Hair follicular keratinocyte (primary cell): ENCODE measurements around the gene SLC38A7. TPM values are rescaled to one million over a fixed set of nuclear protein-coding genes. Genes with fewer than 3 reads are reported as not detected.

ENCODE experiments used
- total RNA-seq: library from RNA; depleted of rRNA; stranded (reverse); fragments of >200 nt; gene quantifications from 2 replicates; pipeline ENCODE4 v1.2.3, GENCODE V29; 2015

The SLC38A7 gene, protein sequence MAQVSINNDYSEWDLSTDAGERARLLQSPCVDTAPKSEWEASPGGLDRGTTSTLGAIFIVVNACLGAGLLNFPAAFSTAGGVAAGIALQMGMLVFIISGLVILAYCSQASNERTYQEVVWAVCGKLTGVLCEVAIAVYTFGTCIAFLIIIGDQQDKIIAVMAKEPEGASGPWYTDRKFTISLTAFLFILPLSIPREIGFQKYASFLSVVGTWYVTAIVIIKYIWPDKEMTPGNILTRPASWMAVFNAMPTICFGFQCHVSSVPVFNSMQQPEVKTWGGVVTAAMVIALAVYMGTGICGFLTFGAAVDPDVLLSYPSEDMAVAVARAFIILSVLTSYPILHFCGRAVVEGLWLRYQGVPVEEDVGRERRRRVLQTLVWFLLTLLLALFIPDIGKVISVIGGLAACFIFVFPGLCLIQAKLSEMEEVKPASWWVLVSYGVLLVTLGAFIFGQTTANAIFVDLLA
- total RNA-seq = 9.2 and 9.3 TPM in 2 replicates

GRCh38 chr16:58684354-58685083, at the start of gene SLC38A7:
TSS of gene SLC38A7 (minus strand) at chr16:58684770. CDS start at chr16:58680126, 4,644 bp downstream.

DNA sequence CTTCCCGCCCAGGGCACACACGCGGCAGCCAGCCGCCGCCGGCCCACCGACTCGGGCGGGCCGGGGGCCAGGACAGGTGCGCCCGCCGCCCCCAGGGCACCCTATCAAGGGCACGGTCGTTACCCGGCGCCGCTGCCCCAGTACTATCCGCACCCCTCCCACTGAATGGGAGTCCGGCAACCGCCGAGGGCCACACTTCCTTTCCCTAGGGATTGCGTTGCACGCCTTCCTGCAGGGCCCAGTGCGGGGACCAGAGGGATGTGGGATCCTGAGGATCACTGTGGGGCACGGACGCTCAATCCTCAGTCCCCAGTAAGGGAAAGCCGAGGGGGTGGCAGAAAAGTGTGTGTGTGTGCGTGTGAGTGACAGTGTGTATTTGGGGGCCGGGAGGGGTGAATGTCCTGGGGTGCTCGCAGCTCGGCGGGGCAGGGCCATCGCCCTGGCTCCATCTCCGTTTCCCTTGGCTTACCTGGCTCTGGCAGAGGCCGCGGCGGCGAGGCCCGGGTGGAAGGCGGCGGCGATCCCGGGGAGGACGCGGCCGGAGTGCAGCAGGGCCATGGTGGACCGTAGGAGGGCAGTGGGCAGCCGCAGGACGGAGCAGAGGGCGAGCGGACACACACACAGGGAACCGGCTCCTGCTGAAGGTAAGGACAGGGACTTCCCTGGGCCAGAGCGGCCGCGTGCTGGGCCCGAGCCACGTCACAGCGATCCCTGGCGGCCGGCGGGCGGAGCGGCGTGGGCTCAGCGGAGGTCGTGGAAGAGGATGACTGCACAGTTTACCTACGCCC, 49.3 kb upstream of the SLC38A7 start, which contains the start of gene GOT2:
Gene GOT2, minus strand, starts transcription at position 646 of the 788 bp plus-strand sequence. Its CDS starts 88 bp downstream, at position 558.

DNA sequence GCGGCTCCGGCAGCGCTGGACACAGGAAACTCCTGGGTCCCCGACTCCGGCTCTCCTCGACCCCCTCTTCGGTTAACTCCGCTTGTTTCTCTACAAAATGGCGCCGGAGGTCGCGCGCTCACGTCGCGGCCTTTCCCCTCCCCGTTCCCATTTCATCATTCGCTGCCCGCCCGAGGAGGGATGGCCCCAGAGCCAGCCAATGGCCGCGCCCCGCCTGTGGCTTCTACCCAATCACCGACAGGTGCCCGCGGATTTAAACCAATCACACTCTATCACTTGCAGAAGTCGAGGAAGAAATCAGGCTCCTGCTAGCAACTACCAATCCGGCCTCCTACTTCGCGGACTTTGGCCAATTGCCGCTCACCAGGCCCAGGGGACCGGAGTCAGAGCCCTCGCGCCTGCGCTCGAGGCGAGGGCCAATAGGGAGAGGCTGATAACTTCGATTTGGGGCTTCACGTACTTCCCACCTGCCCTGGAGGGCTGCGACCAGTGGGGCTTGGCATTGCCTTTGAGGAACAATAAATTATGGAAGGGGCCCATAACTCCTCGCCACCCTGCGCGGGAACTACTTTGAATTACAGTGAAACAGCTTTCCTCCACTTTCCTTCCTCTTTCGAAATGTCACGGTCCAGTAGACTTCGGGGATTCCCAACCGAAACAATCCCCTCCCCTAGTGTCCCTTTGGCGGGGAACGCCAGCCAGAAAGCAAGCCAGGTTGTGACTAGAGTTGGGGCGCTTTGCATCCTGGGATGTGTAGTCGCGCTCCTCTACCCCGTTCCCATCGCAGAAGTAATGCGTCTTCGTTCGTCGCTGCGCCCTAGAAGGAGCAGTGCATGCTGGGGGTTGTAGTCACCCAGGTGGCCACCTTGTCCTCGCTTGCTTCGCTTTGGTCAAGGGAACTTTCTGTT, 54.6 kb downstream of the SLC38A7 start, which contains the start of gene CNOT1:
Gene CNOT1, minus strand, starts transcription at position 94 of the 908 bp plus-strand sequence. CDS start 30,489 bp downstream, outside the sequence.

Other genes with a start within 250 kb of the SLC38A7 start
- gene NDRG4, start 184.6 kb downstream of the SLC38A7 start, total RNA-seq = 2.0 and 3.4 TPM in 2 replicates
- gene SETD6, start 169.3 kb downstream of the SLC38A7 start, total RNA-seq = 12.3 and 14.8 TPM in 2 replicates
- gene CNOT1, start 54.9 kb downstream of the SLC38A7 start, total RNA-seq = 63.3 and 72.9 TPM in 2 replicates
- 160 and 203 TPM in 2 replicates for gene GOT2, start 49.5 kb upstream of the SLC38A7 start, total RNA-seq